Lung (tissue), 12 donors: ENCODE measurements around the gene ACADS. TPM values are rescaled to one million over a fixed set of nuclear protein-coding genes. Genes with fewer than 3 reads are reported as not detected.

ENCODE experiments used
- ATAC-seq: fragments of 200-7000 bp; cut with Tn5 transposase; one replicate; pipeline ENCODE4 v1.9.1; 2020; ENCODE audit warnings: moderate number of reproducible peaks; ENCODE audit not compliant: insufficient read depth, low FRiP score
- DNase-seq, 3 donors: peaks; one replicate each; pipeline ENCODE4 v3.0.0-alpha.2; 2013 to 2017
- H3K27ac ChIP-seq, 2 donors: one replicate each; pipeline ENCODE4 v1.5.1; 2013; ENCODE audit warnings: mild to moderate bottlenecking in 2 of 2, moderate library complexity in 2 of 2, control low read depth in 1 of 2, inconsistent platforms in 1 of 2, low read depth in 1 of 2, low read length in 1 of 2
- H3K27me3 ChIP-seq, 3 donors: one replicate each; pipeline ENCODE4 v1.5.1; 2013; ENCODE audit warnings: low read length in 2 of 3; ENCODE audit not compliant: control insufficient read depth in 3 of 3, insufficient read depth in 3 of 3
- H3K36me3 ChIP-seq, 4 donors: one replicate each; pipeline ENCODE4 v1.5.1; 2013; ENCODE audit warnings: low read length in 4 of 4, mild to moderate bottlenecking in 1 of 4, moderate library complexity in 1 of 4; ENCODE audit not compliant: control insufficient read depth in 4 of 4, insufficient read depth in 4 of 4
- H3K4me1 ChIP-seq, 5 donors: one replicate each; pipeline ENCODE4 v1.5.1; 2013; ENCODE audit warnings: low read length in 5 of 5, mild to moderate bottlenecking in 2 of 5, moderate library complexity in 1 of 5; ENCODE audit not compliant: control insufficient read depth in 5 of 5, insufficient read depth in 5 of 5
- H3K4me3 ChIP-seq: one replicate; pipeline ENCODE4 v1.5.1; 2013; ENCODE audit warnings: mild to moderate bottlenecking, control low read depth, moderate library complexity
- H3K9ac ChIP-seq, 2 donors: one replicate each; pipeline ENCODE4 v1.5.1; 2013; ENCODE audit warnings: low read length in 2 of 2, control low read depth in 1 of 2; ENCODE audit not compliant: insufficient read depth in 1 of 2
- H3K9me3 ChIP-seq, 4 donors: one replicate each; pipeline ENCODE4 v1.5.1; 2013; ENCODE audit warnings: low read length in 3 of 4, mild to moderate bottlenecking in 1 of 4, moderate library complexity in 1 of 4; ENCODE audit not compliant: control insufficient read depth in 4 of 4, insufficient read depth in 3 of 4
- CTCF ChIP-seq: IDR thresholded peaks from 2 replicates; pipeline ENCODE4 v1.5.1; 2012; ENCODE audit warnings: mild to moderate bottlenecking; ENCODE audit errors: control extremely low read depth, extremely low read depth
- WGBS, 2 donors: extraction: QIAGEN DNeasy Blood & Tissue Kit; methylation state at CpG; one replicate each; pipeline ENCODE4 v1.1.7; 2013; 5-methylcytosine and 5-hydroxymethylcytosine counted together
- polyA plus RNA-seq, 2 donors: library from polyadenylated mRNA; stranded (reverse); fragments of 200-250 nt; gene quantifications; one replicate each; pipeline ENCODE4 v1.2.1, GENCODE V29; 2013
- total RNA-seq, 2 donors: library from RNA; depleted of rRNA in 1 of 2; stranded (reverse); fragments of >200 nt in 1 of 2; gene quantifications; one replicate each; pipeline ENCODE4 v1.2.1, GENCODE V29; 2014 to 2021
- donor health status: control.
- donor health status: control.
- donor health status: Bipolar disorder and iron deficiency.
- donor health status: healthy.
- donor health status: DM: yes; HTN: yes; CAD: no.

Gene ACADS
- total and polyA plus RNA-seq, 4 donors, result 16.4 to 32.4 (median 27.0) TPM

- Histone ChIP-seq H3K4me1 (no peaks in the 10 kb centered on the region), H3K9ac (no peak overlapping the region), H3K4me3 (no peak overlapping the region), H3K27me3 (no peaks in the 10 kb centered on the region), H3K27ac (no peak overlapping the region), H3K36me3 (peaks cover 2 to 14% (median 7%) of the 10 kb centered on the region in 4 donors), H3K9me3 (no peaks in the 10 kb centered on the region)
- 88 to 90% methylated on average over 3 of the region's 3 CpGs for WGBS, 2 donors
- DNase-seq (no peak), ATAC-seq (no peak)
- TF ChIP-seq CTCF, result no peak
Observed at GRCh38 chr12:120733574-120733973, 7.9 kb downstream of the ACADS start.

GRCh38 chr12:120734210-120734609 is 8.6 kb downstream of the ACADS start:
- no peak for ATAC-seq
- WGBS, 2 donors, result 95 to 97% methylated on average over 10 of the region's 10 CpGs
- Histone ChIP-seq H3K9me3 (no peaks in the 10 kb centered on the region), H3K9ac (no peak overlapping the region), H3K27me3 (no peaks in the 10 kb centered on the region), H3K4me1 (no peaks in the 10 kb centered on the region), H3K4me3 (no peak overlapping the region), H3K27ac (no peak overlapping the region), H3K36me3 (peaks cover 2 to 20% (median 7%) of the 10 kb centered on the region in 4 donors)
- no peak for DNase-seq
- no peak for TF ChIP-seq CTCF

DNA sequence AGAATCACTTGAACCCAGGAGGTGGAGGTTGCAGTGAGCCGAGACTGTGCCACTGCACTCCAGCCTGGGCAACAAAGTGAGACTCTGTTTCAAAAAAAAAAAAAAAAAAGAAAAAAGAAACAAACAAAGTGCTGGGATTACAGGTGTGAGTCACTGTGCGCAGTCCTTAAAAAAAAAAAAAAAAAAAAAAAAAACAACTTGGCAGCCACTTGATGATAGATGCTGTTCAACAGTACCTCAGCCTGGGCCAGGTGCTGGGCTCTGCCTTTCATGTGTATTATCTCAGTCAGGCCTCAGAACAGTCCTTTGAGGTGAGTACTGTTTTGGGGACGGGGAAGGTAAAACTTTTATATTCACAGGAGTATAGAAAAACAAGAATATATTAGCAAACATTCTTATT is 9.6 kb downstream of the ACADS start:
- Histone ChIP-seq H3K4me1 (no peaks in the 10 kb centered on the region), H3K36me3 (peaks cover 0 to 22% (median 2%) of the 10 kb centered on the region in 4 donors), H3K27ac (no peak overlapping the region), H3K4me3 (no peak overlapping the region), H3K9ac (no peak overlapping the region), H3K9me3 (no peaks in the 10 kb centered on the region), H3K27me3 (no peaks in the 10 kb centered on the region)
- no peak for TF ChIP-seq CTCF
- DNase-seq, result no peak
- 87 to 88% methylated on average over 3 of the region's 3 CpGs for WGBS, 2 donors
- ATAC-seq, result no peak
